Pancreas (tissue), 10 donors: ENCODE data around the gene MT4. TPM values are rescaled to one million over a fixed set of nuclear protein-coding genes. Genes with fewer than 3 reads are reported as not detected.

Source experiments
- ATAC-seq, 4 donors: fragments of 200-7000 bp; cut with Tn5 transposase; one replicate each; pipeline versions ENCODE4 v1.8.0 to v1.9.1; 2020; ENCODE audit warnings: mild to moderate bottlenecking in 4 of 4, moderate library complexity in 4 of 4
- DNase-seq, 6 donors: peaks; one replicate each; pipeline ENCODE4 v3.0.0-alpha.2; 2020
- FAIRE-seq: peaks from 2 replicates; lab custom pipeline; 2012; peaks lifted over from hg19 to GRCh38; lab: Jason Lieb, UNC
- H3K27ac ChIP-seq, 4 donors: fragments of 200-600 bp; sonication (generic); 1 replicate in 3 of 4; 2 replicates in 1 of 4; pipeline versions ENCODE4 v1.5.0 to v1.8.0; 2020
- H3K27me3 ChIP-seq, 4 donors: fragments of 200-600 bp; one replicate each; pipeline ENCODE4 v1.8.0; 2021
- H3K36me3 ChIP-seq, 3 donors: fragments of 200-600 bp; sonication (generic) in 1 of 3; one replicate each; pipeline versions ENCODE4 v1.5.0 to v1.8.0; 2020 to 2021
- H3K4me1 ChIP-seq, 3 donors: fragments of 200-600 bp; one replicate each; pipeline ENCODE4 v1.8.0; 2021
- H3K4me3 ChIP-seq, 4 donors: fragments of 200-600 bp; sonication (generic) in 2 of 4; one replicate each; pipeline versions ENCODE4 v1.5.0 to v1.8.0; 2020 to 2021
- H3K9me3 ChIP-seq, 4 donors: fragments of 200-600 bp; one replicate each; pipeline ENCODE4 v1.8.0; 2021
- CTCF ChIP-seq, 4 donors: fragments of 200-600 bp; sonication (generic) in 3 of 4; IDR thresholded peaks; one replicate each; pipeline versions ENCODE4 v1.5.0 to v1.8.0; 2021; ENCODE audit warnings: antibody characterized with exemption in 4 of 4
- WGBS, 2 donors: extraction: QIAGEN DNeasy Blood & Tissue Kit; methylation state at CpG; one replicate each; pipeline ENCODE4 v1.1.7; 2013; 5-methylcytosine and 5-hydroxymethylcytosine counted together
- intact Hi-C, 3 donors: fragments of 100-400 bp; cut with DNase I; formaldehyde crosslinking; loops; one replicate each; pipeline versions ENCODE4 v1.11.1 to v1.14.2; 2022
- polyA plus RNA-seq, 2 donors: library from polyadenylated mRNA; stranded (reverse); fragments of 200-250 nt; gene quantifications; one replicate each; pipeline ENCODE4 v1.2.3, GENCODE V29; 2013
- total RNA-seq, 6 donors: library from RNA; stranded (reverse); fragmentation: NEBNext Ultra II Directional in 4 of 6; extraction: Animal tissue kit (Norgen Biotek cat#: 25700) in 4 of 6; gene quantifications; one replicate each; pipeline versions ENCODE4 v1.2.1 to v1.2.4, GENCODE V29; 2021 to 2023
- donor health status: healthy with polysubstance abuse.
- donor health status: DM: no; HTN: no; CAD: no; lungs with moderate emphysema.
- donor health status: DM: no; HTN: no; CAD: no.
- donor health status: control.
- donor health status: control.
- donor health status: Bipolar disorder and iron deficiency.
- donor health status: DM: yes; HTN: yes; CAD: no.
- donor health status: DM: no; HTN: no; CAD: no.
- donor health status: DM: no; HTN: no; CAD: no.
- donor health status: DM: yes; HTN: yes; CAD: no.

The MT4 gene
- total and polyA plus RNA-seq, 8 donors: not detected

- FAIRE-seq: no peak
- no peak for TF ChIP-seq CTCF (IDR thresholded peaks at IDR 0.05)
- no peak overlapping the region for H3K4me3 ChIP-seq
- H3K36me3 ChIP-seq: no peaks in the 10 kb centered on the region
- no peak overlapping the region for H3K27ac ChIP-seq
- intact Hi-C loops: no loop called here
- WGBS, 2 donors: 91 to 100% methylated on average over 1 of the region's 1 CpG
- DNase-seq: no peak
- no peak for ATAC-seq
- H3K27me3 ChIP-seq: no peaks in the 10 kb centered on the region
- H3K4me1 ChIP-seq: no peaks in the 10 kb centered on the region
- no peaks in the 10 kb centered on the region for H3K9me3 ChIP-seq
These were observed 5.1 kb downstream of the MT4 start for GRCh38 chr16:56569971-56570370.

- Histone ChIP-seq H3K9me3 (no peaks in the 10 kb centered on the region), H3K36me3 (no peaks in the 10 kb centered on the region), H3K27me3 (no peaks in the 10 kb centered on the region), H3K4me1 (no peaks in the 10 kb centered on the region), H3K27ac (no peak overlapping the region), H3K4me3 (no peak overlapping the region)
- FAIRE-seq (no peak), ATAC-seq (no peak), DNase-seq (no peak)
- no peak for TF ChIP-seq CTCF (IDR thresholded peaks at IDR 0.05)
- intact Hi-C loops: no loop called here
- WGBS, 2 donors: 85 to 87% methylated on average over 11 of the region's 11 CpGs
These were observed 6.7 kb downstream of the MT4 start for GRCh38 chr16:56571525-56571924.

GRCh38 chr16:56574625-56575024, 9.8 kb downstream of the MT4 start:
- H3K36me3 ChIP-seq: no peaks in the 10 kb centered on the region
- WGBS, 2 donors: 54 to 76% methylated on average over 1 of the region's 1 CpG

GRCh38 chr16:56576585-56577299, 11.9 kb downstream of the MT4 start:
- H3K27me3 ChIP-seq: no peaks in the 10 kb centered on the region
- H3K9me3 ChIP-seq: no peaks in the 10 kb centered on the region
- WGBS, 2 donors: 34 to 41% methylated on average over 8 of the region's 8 CpGs
- no peak overlapping the region for H3K4me3 ChIP-seq
- no peaks in the 10 kb centered on the region for H3K4me1 ChIP-seq
- peak; percentile 85 to 92 (median 90) for DNase-seq
- peak; percentile 100 for ATAC-seq
- peak; percentile 70 to 82 (median 78) for TF ChIP-seq CTCF (IDR thresholded peaks at IDR 0.05)
- H3K36me3 ChIP-seq: no peaks in the 10 kb centered on the region
- FAIRE-seq: no peak
- no peak overlapping the region for H3K27ac ChIP-seq
- intact Hi-C loops: no loop called here

More at GRCh38 chr16:56574625-56575024, 9.8 kb downstream of the MT4 start:
- Histone ChIP-seq H3K4me1 (no peaks in the 10 kb centered on the region), H3K4me3 (no peak overlapping the region), H3K27ac (no peak overlapping the region), H3K9me3 (no peaks in the 10 kb centered on the region), H3K27me3 (no peaks in the 10 kb centered on the region)
- FAIRE-seq (no peak), DNase-seq (no peak), ATAC-seq (no peak)
- intact Hi-C loops: no loop called here
- TF ChIP-seq CTCF (IDR thresholded peaks at IDR 0.05): no peak

GRCh38 chr16:56577300-56577625, 12.4 kb downstream of the MT4 start:
- H3K4me3 ChIP-seq: no peak overlapping the region
- no peak for DNase-seq
- TF ChIP-seq CTCF (IDR thresholded peaks at IDR 0.05): no peak
- 54 to 63% methylated on average over 4 of the region's 4 CpGs for WGBS, 2 donors
- H3K36me3 ChIP-seq: no peaks in the 10 kb centered on the region
- ATAC-seq: no peak
- no peaks in the 10 kb centered on the region for H3K4me1 ChIP-seq
- no peak overlapping the region for H3K27ac ChIP-seq
- intact Hi-C loops: no loop called here
- H3K27me3 ChIP-seq: no peaks in the 10 kb centered on the region
- H3K9me3 ChIP-seq: no peaks in the 10 kb centered on the region
- no peak for FAIRE-seq
